Fibroblast of skin of scalp (primary cell): ENCODE measurements around the gene OR52E4.

Experiments
- DNase-seq: peaks from one replicate; pipeline ENCODE4 v3.0.0-alpha.2; 2013

The OR52E4 gene

DNA sequence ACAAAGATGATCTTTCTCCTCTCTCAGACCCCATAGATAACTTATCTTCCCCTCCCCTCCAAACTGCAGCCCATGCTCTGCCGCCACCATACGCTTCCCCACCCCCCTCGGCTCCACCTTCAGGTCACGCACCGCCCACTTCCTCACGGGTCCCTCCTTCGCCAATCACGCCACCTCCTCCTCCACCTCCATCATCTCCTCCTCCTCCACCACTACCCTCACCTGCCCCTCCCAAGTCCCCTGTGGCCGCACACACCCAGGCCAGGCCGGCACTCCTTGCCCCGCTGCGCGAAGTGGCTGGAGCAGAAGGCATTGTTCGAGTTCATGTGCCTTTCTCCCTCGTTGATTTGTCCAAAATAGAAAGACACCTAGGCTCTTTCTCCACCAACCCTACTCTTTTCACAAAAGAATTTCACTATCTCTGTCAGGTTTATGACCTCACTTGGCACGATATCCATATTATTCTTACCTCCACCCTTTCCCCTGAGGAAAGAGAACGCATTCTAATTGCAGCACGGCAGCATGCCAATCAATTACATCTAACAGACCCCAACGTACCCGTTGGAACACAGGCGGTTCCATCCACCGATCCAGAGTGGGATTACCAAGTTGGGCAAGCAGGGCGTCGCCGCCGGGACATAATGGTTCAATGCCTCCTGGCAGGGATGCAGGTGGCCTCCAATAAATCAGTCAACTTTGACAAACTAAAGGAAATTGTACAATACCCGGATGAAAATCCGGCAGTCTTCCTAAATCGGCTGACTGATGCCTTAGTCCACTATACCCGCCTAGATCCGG lies 49.3 kb downstream of the OR52E4 start:
- no peak for DNase-seq

GRCh38 chr11:5930614-5931013 lies 50.2 kb downstream of the OR52E4 start:
- DNase-seq = no peak

DNA sequence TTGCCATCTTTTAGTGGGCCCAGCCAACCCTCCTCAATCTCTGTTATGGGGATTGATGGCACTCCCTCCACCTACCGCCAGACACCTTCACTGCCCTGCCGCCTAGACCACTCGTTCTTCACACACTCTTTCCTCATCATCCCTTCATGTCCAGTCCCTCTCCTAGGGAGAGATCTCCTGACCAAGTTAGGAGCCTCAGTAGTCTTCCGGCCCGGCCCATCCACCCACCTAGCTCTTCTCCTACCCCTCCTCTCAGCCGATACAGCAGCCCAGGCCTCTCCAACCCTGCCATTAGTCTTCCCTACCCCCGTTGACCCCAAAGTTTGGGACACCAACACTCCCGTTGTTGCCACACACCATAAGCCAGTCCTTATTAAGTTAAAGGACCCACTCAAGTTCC lies 50.6 kb downstream of the OR52E4 start:
- no peak for DNase-seq

- no peak for DNase-seq
Observed at GRCh38 chr11:5932671-5933070, 52.2 kb downstream of the OR52E4 start.

- no peak for DNase-seq
Observed at GRCh38 chr11:5933116-5933515, 52.7 kb downstream of the OR52E4 start.
